ENCODE data around the gene PROZ. TPM values are rescaled to one million over a fixed set of nuclear protein-coding genes. Genes with fewer than 3 reads are reported as not detected.

The PROZ gene
- total RNA-seq, 1 experiment from 2014 or later: not detected

DNA sequence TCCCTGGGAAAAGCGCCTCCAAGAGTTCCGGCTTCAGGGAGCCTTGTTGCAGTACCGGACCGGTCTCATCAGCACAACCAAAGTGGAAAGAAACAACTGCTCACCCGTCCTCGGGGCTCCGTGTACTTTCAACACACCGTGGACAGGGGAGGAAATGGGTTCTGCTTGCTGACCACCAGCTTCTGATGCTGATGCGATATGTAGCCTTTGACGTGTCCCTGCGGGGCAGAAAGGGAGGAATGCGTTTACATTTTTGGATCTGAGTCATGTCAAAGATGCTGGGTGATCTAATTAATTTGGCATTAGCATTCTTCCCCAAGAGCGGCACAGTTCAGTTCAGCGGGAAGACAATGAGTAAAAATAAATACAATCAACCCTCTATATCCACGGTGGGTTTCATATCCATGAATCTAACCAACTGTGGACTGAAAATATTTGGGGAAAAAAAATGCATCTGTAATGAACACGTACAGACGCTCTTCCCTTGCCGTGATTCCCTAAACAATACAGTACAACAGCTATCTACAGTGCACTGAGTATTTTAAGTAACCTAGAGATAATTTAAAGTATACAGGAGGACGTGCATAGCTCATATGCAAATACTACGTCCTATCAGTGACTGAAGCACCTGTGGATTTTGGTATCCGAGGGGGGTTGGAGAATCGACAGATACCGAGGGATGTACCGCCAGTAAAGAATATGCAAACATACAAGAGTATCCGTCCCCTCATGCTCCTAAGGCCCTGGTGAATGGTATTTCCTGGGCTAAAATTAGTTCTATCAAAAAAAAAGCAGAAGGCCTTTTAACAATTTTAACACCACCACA, 19.8 kb downstream of the PROZ start:
- ChIA-PET CTCF (no interaction called here), POLR2A (no interaction called here), RAD21 (ENCODE audit: low non-redundant PET in 1 of 2, low total read pairs in 2 of 2, uncharacterized antibody in 2 of 2, unreplicated experiment in 2 of 2) (no interaction called here)
- H3K9ac ChIP-seq (ENCODE audit: low read length): no peak overlapping the region
- H4K20me1 ChIP-seq (ENCODE audit: insufficient read depth): no peaks in the 10 kb centered on the region
- H2AFZ ChIP-seq (ENCODE audit: low read depth, low read length, poor library complexity, severe bottlenecking): no peak overlapping the region
- H3K36me3 ChIP-seq (ENCODE audit: control insufficient read depth in 1 of 2, insufficient read depth in 2 of 2, low read length in 2 of 2): peaks cover 53 to 61% of the 10 kb centered on the region in 2 experiments
- H3K9me3 ChIP-seq (ENCODE audit: control insufficient read depth in 1 of 2, insufficient read depth in 1 of 2, low read depth in 1 of 2, low read length in 2 of 2): no peaks in the 10 kb centered on the region
- no peak for TF ChIP-seq CBX3 (IDR thresholded peaks at IDR 0.05; ENCODE audit: low read depth)
- no peak for TF ChIP-seq YY1 (IDR thresholded peaks at IDR 0.05; ENCODE audit: extremely low read depth, insufficient replicate concordance, low read depth, low read length)
- no peak for TF ChIP-seq ZNF274 (IDR thresholded peaks at IDR 0.05; ENCODE audit: low read depth, low read length)
- no peak for TF ChIP-seq EZH2 (IDR thresholded peaks at IDR 0.05)
- TF ChIP-seq RAD21 (IDR thresholded peaks at IDR 0.05; ENCODE audit: low read depth): no peak
- no peak for TF ChIP-seq ZBTB33 (IDR thresholded peaks at IDR 0.05; ENCODE audit: extremely low read depth, insufficient replicate concordance, low read length)
- no TSS peak for BruUV-seq (replicated peaks)
- no peak overlapping the region for H3K27ac ChIP-seq (ENCODE audit: low read depth, low read length)
- H3K9me2 ChIP-seq (ENCODE audit: insufficient read depth): no peaks in the 10 kb centered on the region
- DNase-seq (ENCODE audit: low read depth, low spot score): no peak
- no peak overlapping the region for H3K4me3 ChIP-seq (replicated peaks in 1 of 2; ENCODE audit: low read depth in 1 of 2, low read length in 2 of 2)
- intact Hi-C loops (cut with micrococcal nuclease): no loop called here
- H3K4me2 ChIP-seq (ENCODE audit: low read length): no peak overlapping the region
- H3K4me1 ChIP-seq (ENCODE audit: control insufficient read depth in 1 of 2, insufficient read depth in 2 of 2, low read length in 2 of 2): no peaks in the 10 kb centered on the region; a peak in 1 of 4 replicates
- H3K27me3 ChIP-seq (ENCODE audit: insufficient read depth, low read length): no peaks in the 10 kb centered on the region
- peaks cover 5% of the 10 kb centered on the region; the same call in 1 of the 2 replicates for H3K79me2 ChIP-seq (ENCODE audit: insufficient read depth, low read length)
- no peak for ATAC-seq

GRCh38 chr13:113178896-113179167, 20.4 kb downstream of the PROZ start:
- ChIA-PET CTCF (no interaction called here), POLR2A (no interaction called here), RAD21 (ENCODE audit: low non-redundant PET in 1 of 2, low total read pairs in 2 of 2, uncharacterized antibody in 2 of 2, unreplicated experiment in 2 of 2) (no interaction called here)
- ATAC-seq (no peak), DNase-seq (ENCODE audit: low read depth, low spot score) (no peak)
- Histone ChIP-seq H3K4me2 (ENCODE audit: low read length) (no peak overlapping the region), H3K4me3 (replicated peaks in 1 of 2; ENCODE audit: low read depth in 1 of 2, low read length in 2 of 2) (no peak overlapping the region), H3K27me3 (ENCODE audit: insufficient read depth, low read length) (no peaks in the 10 kb centered on the region), H3K36me3 (ENCODE audit: control insufficient read depth in 1 of 2, insufficient read depth in 2 of 2, low read length in 2 of 2) (peaks cover 58 to 66% of the 10 kb centered on the region in 2 experiments), H3K4me1 (ENCODE audit: control insufficient read depth in 1 of 2, insufficient read depth in 2 of 2, low read length in 2 of 2) (no peaks in the 10 kb centered on the region; a peak in 1 of 4 replicates), H3K27ac (ENCODE audit: low read depth, low read length) (no peak overlapping the region), H3K9ac (ENCODE audit: low read length) (no peak overlapping the region), H3K79me2 (ENCODE audit: insufficient read depth, low read length) (peaks cover 11% of the 10 kb centered on the region), H2AFZ (ENCODE audit: low read depth, low read length, poor library complexity, severe bottlenecking) (no peak overlapping the region), H4K20me1 (ENCODE audit: insufficient read depth) (no peaks in the 10 kb centered on the region), H3K9me2 (ENCODE audit: insufficient read depth) (no peaks in the 10 kb centered on the region), H3K9me3 (ENCODE audit: control insufficient read depth in 1 of 2, insufficient read depth in 1 of 2, low read depth in 1 of 2, low read length in 2 of 2) (no peaks in the 10 kb centered on the region)
- intact Hi-C loops (cut with micrococcal nuclease): no loop called here
- TF ChIP-seq JUND (IDR thresholded peaks at IDR 0.05): no peak
- TF ChIP-seq, protein P1, sequence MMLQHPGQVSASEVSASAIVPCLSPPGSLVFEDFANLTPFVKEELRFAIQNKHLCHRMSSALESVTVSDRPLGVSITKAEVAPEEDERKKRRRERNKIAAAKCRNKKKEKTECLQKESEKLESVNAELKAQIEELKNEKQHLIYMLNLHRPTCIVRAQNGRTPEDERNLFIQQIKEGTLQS (IDR thresholded peaks at IDR 0.05): no peak
- no peak for TF ChIP-seq SP1 (IDR thresholded peaks at IDR 0.05; ENCODE audit: low read depth)
- no peak for TF ChIP-seq POLR2AphosphoS5 (IDR thresholded peaks at IDR 0.05; ENCODE audit: low read depth, low read length)
- TF ChIP-seq TCF7L2 (IDR thresholded peaks at IDR 0.05; ENCODE audit: borderline replicate concordance, extremely low read depth, insufficient read depth, insufficient read length): no peak
- no TSS peak for BruUV-seq (replicated peaks)

All from HCT116 (cell line).